Keratinocyte (primary cell): ENCODE data around the gene GRB2.

Experiments
- CTCF ChIP-seq, 3 experiments: IDR thresholded peaks in 1 of 3; conservative IDR thresholded peaks in 1 of 3; optimal IDR thresholded peaks in 1 of 3; 2 replicates in 2 of 3; 3 replicates in 1 of 3; pipeline versions ENCODE3 to v1.5.1; 2011; ENCODE audit warnings: low read length in 3 of 3, mild to moderate bottlenecking in 3 of 3, moderate library complexity in 2 of 3, control low read depth in 1 of 3, inconsistent platforms in 1 of 3; ENCODE audit not compliant: insufficient read depth in 2 of 3; ENCODE audit errors: extremely low read depth in 1 of 3
- EZH2 ChIP-seq: IDR thresholded peaks from one replicate; pipeline ENCODE4 v1.6.1; 2012; ENCODE audit warnings: inconsistent platforms, mild to moderate bottlenecking, low read length, moderate library complexity

DNA sequence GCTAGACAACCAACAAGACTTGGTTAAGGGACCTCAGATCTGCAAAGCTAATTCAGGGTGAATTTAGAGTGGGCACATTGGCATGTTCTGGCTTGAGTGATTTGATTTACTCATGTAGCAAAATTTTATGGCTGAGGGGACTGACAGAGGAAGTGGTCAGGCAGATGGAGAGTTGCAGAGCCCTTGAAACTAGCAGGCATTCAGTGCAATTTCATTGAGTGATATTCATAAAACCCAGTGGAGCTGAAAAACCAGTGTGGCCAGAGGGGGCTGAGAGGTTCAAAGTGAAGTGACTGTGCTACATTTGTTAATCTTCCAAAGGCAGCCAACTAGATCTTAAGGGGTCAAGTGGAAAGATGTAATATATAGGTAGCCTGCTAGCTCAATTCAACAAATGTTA lies 48.7 kb upstream of the GRB2 start:
- TF ChIP-seq CTCF (optimal IDR thresholded peaks at IDR 0.05 in 1 of 3, IDR thresholded peaks at IDR 0.05 in 1 of 3, conservative IDR thresholded peaks at IDR 0.05 in 1 of 3; ENCODE audit: extremely low read depth in 1 of 3, insufficient read depth in 2 of 3, low read length in 3 of 3) (no peak), EZH2 (no peak)
